ENCODE results near the gene IL13. TPM values are rescaled to one million over a fixed set of nuclear protein-coding genes. Genes with fewer than 3 reads are reported as not detected.

IL13 gene
- total and polyA plus RNA-seq, 10 of the 15 experiments (the other 5 are each of a cell fraction or from before 2014, with no cell fraction given), result 0.06 to 0.40 (median 0.11) TPM; not detected in 6

Other genes starting within 250 kb of the IL13 start
Only the 7 nearest of the 12 such genes appear.
- gene IL5, start 114.7 kb upstream of the IL13 start, total RNA-seq (2014; rRNA removed), result not detected in 2 replicates
- gene IL5, start 114.7 kb upstream of the IL13 start, total RNA-seq (2014; rRNA removed; fragmentation: Illumina TruSeq; extraction: Trizol), result not detected in 2 replicates
- not detected in 2 replicates for gene IL5, start 114.7 kb upstream of the IL13 start, total RNA-seq (2021)
- gene IL5, start 114.7 kb upstream of the IL13 start, polyA plus RNA-seq (2011; rRNA removed), result not detected in 2 replicates
- gene IL5, start 114.7 kb upstream of the IL13 start, polyA plus RNA-seq (2014; fragmentation: Illumina TruSeq; extraction: Trizol), result not detected in 2 replicates
- not detected for gene IL5, start 114.7 kb upstream of the IL13 start, polyA plus RNA-seq (2014; fragmentation: Nextera tagmentation; extraction: Ambion mirVana)
- gene IL5, start 114.7 kb upstream of the IL13 start, polyA plus RNA-seq (2014; rRNA removed), result not detected in 2 replicates
- gene IL5, start 114.7 kb upstream of the IL13 start, polyA plus RNA-seq (2016; fragmentation: Nextera tagmentation; extraction: Ambion mirVana), result not detected
- 23.6 and 29.2 TPM in 2 replicates for gene RAD50, start 101.2 kb upstream of the IL13 start, total RNA-seq (2014; rRNA removed)
- gene RAD50, start 101.2 kb upstream of the IL13 start, total RNA-seq (2014; rRNA removed; fragmentation: Illumina TruSeq; extraction: Trizol), result 55.2 and 59.2 TPM in 2 replicates
- gene RAD50, start 101.2 kb upstream of the IL13 start, total RNA-seq (2021), result 43.7 and 48.6 TPM in 2 replicates
- 47.2 and 67.3 TPM in 2 replicates for gene RAD50, start 101.2 kb upstream of the IL13 start, polyA plus RNA-seq (2011; rRNA removed)
- 46.8 and 52.9 TPM in 2 replicates for gene RAD50, start 101.2 kb upstream of the IL13 start, polyA plus RNA-seq (2014; fragmentation: Illumina TruSeq; extraction: Trizol)
- gene RAD50, start 101.2 kb upstream of the IL13 start, polyA plus RNA-seq (2014; fragmentation: Nextera tagmentation; extraction: Ambion mirVana), result 10 to 100 TPM; 12.8 to 19.5 TPM
- 20.9 and 23.7 TPM in 2 replicates for gene RAD50, start 101.2 kb upstream of the IL13 start, polyA plus RNA-seq (2014; rRNA removed)
- gene RAD50, start 101.2 kb upstream of the IL13 start, polyA plus RNA-seq (2016; fragmentation: Nextera tagmentation; extraction: Ambion mirVana), result 10 to 100 TPM; 67.6 to 68.6 TPM
- not detected in 2 replicates for gene IL4, start 15.8 kb downstream of the IL13 start, total RNA-seq (2014; rRNA removed)
- gene IL4, start 15.8 kb downstream of the IL13 start, total RNA-seq (2014; rRNA removed; fragmentation: Illumina TruSeq; extraction: Trizol), result not detected in 2 replicates
- not detected in 2 replicates for gene IL4, start 15.8 kb downstream of the IL13 start, total RNA-seq (2021)
- 0.80 and 1.1 TPM in 2 replicates for gene IL4, start 15.8 kb downstream of the IL13 start, polyA plus RNA-seq (2011; rRNA removed)
- gene IL4, start 15.8 kb downstream of the IL13 start, polyA plus RNA-seq (2014; fragmentation: Illumina TruSeq; extraction: Trizol), result not detected in 2 replicates
- gene IL4, start 15.8 kb downstream of the IL13 start, polyA plus RNA-seq (2014; fragmentation: Nextera tagmentation; extraction: Ambion mirVana), result under 1 TPM; 0.20 to 0.50 TPM
- gene IL4, start 15.8 kb downstream of the IL13 start, polyA plus RNA-seq (2014; rRNA removed), result not detected in 2 replicates
- gene IL4, start 15.8 kb downstream of the IL13 start, polyA plus RNA-seq (2016; fragmentation: Nextera tagmentation; extraction: Ambion mirVana), result not detected
- 3.8 and 4.6 TPM in 2 replicates for gene KIF3A, start 79.4 kb downstream of the IL13 start, total RNA-seq (2014; rRNA removed)
- 12.3 and 14.9 TPM in 2 replicates for gene KIF3A, start 79.4 kb downstream of the IL13 start, total RNA-seq (2014; rRNA removed; fragmentation: Illumina TruSeq; extraction: Trizol)
- 8.7 and 9.3 TPM in 2 replicates for gene KIF3A, start 79.4 kb downstream of the IL13 start, total RNA-seq (2021)
- 36.5 and 65.9 TPM in 2 replicates for gene KIF3A, start 79.4 kb downstream of the IL13 start, polyA plus RNA-seq (2011; rRNA removed)
- gene KIF3A, start 79.4 kb downstream of the IL13 start, polyA plus RNA-seq (2014; fragmentation: Illumina TruSeq; extraction: Trizol), result 10.7 and 14.1 TPM in 2 replicates
- 1 to 10 TPM; 2.7 to 3.0 TPM for gene KIF3A, start 79.4 kb downstream of the IL13 start, polyA plus RNA-seq (2014; fragmentation: Nextera tagmentation; extraction: Ambion mirVana)
- 4.7 and 6.7 TPM in 2 replicates for gene KIF3A, start 79.4 kb downstream of the IL13 start, polyA plus RNA-seq (2014; rRNA removed)
- gene KIF3A, start 79.4 kb downstream of the IL13 start, polyA plus RNA-seq (2016; fragmentation: Nextera tagmentation; extraction: Ambion mirVana), result 10 to 100 TPM; 11.5 to 12.1 TPM
- gene CCNI2, start 89.3 kb downstream of the IL13 start, total RNA-seq (2014; rRNA removed), result 3.4 and 4.4 TPM in 2 replicates
- 2.2 and 3.1 TPM in 2 replicates for gene CCNI2, start 89.3 kb downstream of the IL13 start, total RNA-seq (2014; rRNA removed; fragmentation: Illumina TruSeq; extraction: Trizol)
- gene CCNI2, start 89.3 kb downstream of the IL13 start, total RNA-seq (2021), result 3.4 and 4.8 TPM in 2 replicates
- gene CCNI2, start 89.3 kb downstream of the IL13 start, polyA plus RNA-seq (2011; rRNA removed), result 1.8 and 2.2 TPM in 2 replicates
- gene CCNI2, start 89.3 kb downstream of the IL13 start, polyA plus RNA-seq (2014; fragmentation: Illumina TruSeq; extraction: Trizol), result 0.97 and 2.9 TPM in 2 replicates
- 1 to 10 TPM; 3.1 to 8.0 TPM for gene CCNI2, start 89.3 kb downstream of the IL13 start, polyA plus RNA-seq (2014; fragmentation: Nextera tagmentation; extraction: Ambion mirVana)
- 2.9 and 4.6 TPM in 2 replicates for gene CCNI2, start 89.3 kb downstream of the IL13 start, polyA plus RNA-seq (2014; rRNA removed)
- gene CCNI2, start 89.3 kb downstream of the IL13 start, polyA plus RNA-seq (2016; fragmentation: Nextera tagmentation; extraction: Ambion mirVana), result 1 to 10 TPM; 2.7 to 3.6 TPM
- gene SEPTIN8, start 119.1 kb downstream of the IL13 start, total RNA-seq (2014; rRNA removed), result 31.0 and 35.7 TPM in 2 replicates
- gene SEPTIN8, start 119.1 kb downstream of the IL13 start, total RNA-seq (2014; rRNA removed; fragmentation: Illumina TruSeq; extraction: Trizol), result 26.5 and 27.8 TPM in 2 replicates
- gene SEPTIN8, start 119.1 kb downstream of the IL13 start, total RNA-seq (2021), result 39.0 and 42.0 TPM in 2 replicates
- 82.7 and 96.1 TPM in 2 replicates for gene SEPTIN8, start 119.1 kb downstream of the IL13 start, polyA plus RNA-seq (2011; rRNA removed)
- gene SEPTIN8, start 119.1 kb downstream of the IL13 start, polyA plus RNA-seq (2014; fragmentation: Illumina TruSeq; extraction: Trizol), result 40.2 and 40.7 TPM in 2 replicates
- gene SEPTIN8, start 119.1 kb downstream of the IL13 start, polyA plus RNA-seq (2014; fragmentation: Nextera tagmentation; extraction: Ambion mirVana), result 1 to 10 TPM; 6.1 to 7.6 TPM
- 33.2 and 34.7 TPM in 2 replicates for gene SEPTIN8, start 119.1 kb downstream of the IL13 start, polyA plus RNA-seq (2014; rRNA removed)
- 10 to 100 TPM; 21.8 to 21.9 TPM for gene SEPTIN8, start 119.1 kb downstream of the IL13 start, polyA plus RNA-seq (2016; fragmentation: Nextera tagmentation; extraction: Ambion mirVana)
- 0.05 TPM in 1 of 2 replicates, not detected in the other for gene SOWAHA, start 155.1 kb downstream of the IL13 start, total RNA-seq (2014; rRNA removed)
- gene SOWAHA, start 155.1 kb downstream of the IL13 start, total RNA-seq (2014; rRNA removed; fragmentation: Illumina TruSeq; extraction: Trizol), result 0.04 TPM in 1 of 2 replicates, not detected in the other
- gene SOWAHA, start 155.1 kb downstream of the IL13 start, total RNA-seq (2021), result 0.10 TPM in 1 of 2 replicates, not detected in the other
- 0.37 TPM in 2 replicates for gene SOWAHA, start 155.1 kb downstream of the IL13 start, polyA plus RNA-seq (2011; rRNA removed)
- 0.04 and 0.10 TPM in 2 replicates for gene SOWAHA, start 155.1 kb downstream of the IL13 start, polyA plus RNA-seq (2014; fragmentation: Illumina TruSeq; extraction: Trizol)
- gene SOWAHA, start 155.1 kb downstream of the IL13 start, polyA plus RNA-seq (2014; fragmentation: Nextera tagmentation; extraction: Ambion mirVana), result under 1 TPM in 1 of 2 experiments, not detected in 1; 0.02 TPM
- 0.05 TPM in 1 of 2 replicates, not detected in the other for gene SOWAHA, start 155.1 kb downstream of the IL13 start, polyA plus RNA-seq (2014; rRNA removed)
- not detected for gene SOWAHA, start 155.1 kb downstream of the IL13 start, polyA plus RNA-seq (2016; fragmentation: Nextera tagmentation; extraction: Ambion mirVana)

All from GM12878 (cell line).